Endodermal cell (in vitro differentiated cells): ENCODE data around the gene FTSJ1. TPM values are rescaled to one million over a fixed set of nuclear protein-coding genes. Genes with fewer than 3 reads are reported as not detected.

Source experiments
- DNase-seq: peaks from one replicate; pipeline ENCODE4 v3.0.0-alpha.2; 2017
- H3K27ac ChIP-seq: 2 replicates; pipeline ENCODE4 v1.5.1; 2013; ENCODE audit warnings: mild to moderate bottlenecking, low read depth, low read length, moderate library complexity
- H3K27me3 ChIP-seq: 2 replicates; pipeline ENCODE4 v1.6.1; 2013; ENCODE audit warnings: mild to moderate bottlenecking, low read length, moderate library complexity; ENCODE audit not compliant: insufficient read depth, control insufficient read depth, poor library complexity, severe bottlenecking
- H3K36me3 ChIP-seq: 2 replicates; pipeline ENCODE4 v1.7.0; 2013; ENCODE audit warnings: mild to moderate bottlenecking, low read length, moderate library complexity; ENCODE audit not compliant: control insufficient read depth, insufficient read depth
- H3K4me1 ChIP-seq: one replicate; pipeline ENCODE4 v1.7.0; 2013; ENCODE audit warnings: low read length; ENCODE audit not compliant: control insufficient read depth, insufficient read depth
- H3K4me3 ChIP-seq: 2 replicates; pipeline ENCODE4 v1.5.1; 2013; ENCODE audit warnings: mild to moderate bottlenecking, low read length, moderate library complexity
- H3K9ac ChIP-seq: 2 replicates; pipeline ENCODE4 v1.6.1; 2013; ENCODE audit warnings: mild to moderate bottlenecking, low read length, moderate library complexity; ENCODE audit not compliant: poor library complexity, severe bottlenecking; ENCODE audit errors: extremely low read depth
- H3K9me3 ChIP-seq: 2 replicates; pipeline ENCODE4 v1.6.1; 2013; ENCODE audit warnings: mild to moderate bottlenecking, low read length, moderate library complexity; ENCODE audit not compliant: control insufficient read depth
- H3K27ac Mint-ChIP-seq: 2 replicates; pipeline ENCODE4 v1.8.0; 2020; ENCODE audit warnings: mixed read lengths
- H3K27me3 Mint-ChIP-seq: 2 replicates; pipeline ENCODE4 v1.8.0; 2021; ENCODE audit warnings: mild to moderate bottlenecking, mixed read lengths; ENCODE audit not compliant: insufficient read depth
- H3K36me3 Mint-ChIP-seq: 2 replicates; pipeline ENCODE4 v1.8.0; 2020; ENCODE audit warnings: low read depth, mixed read lengths
- H3K4me1 Mint-ChIP-seq: 2 replicates; pipeline ENCODE4 v1.8.0; 2020; ENCODE audit warnings: mixed read lengths
- H3K4me3 Mint-ChIP-seq: 2 replicates; pipeline ENCODE4 v1.8.0; 2020; ENCODE audit warnings: mild to moderate bottlenecking, moderate library complexity, mixed read lengths
- H3K9me3 Mint-ChIP-seq: 2 replicates; pipeline ENCODE4 v1.8.0; 2020; ENCODE audit warnings: mild to moderate bottlenecking, mixed read lengths
- WGBS, 2 experiments: methylation state at CpG; one replicate each; pipeline versions ENCODE4 v1.1.5 to v1.1.7; 2013; ENCODE audit warnings: missing lambda C conversion rate in 2 of 2, mixed read lengths in 1 of 2; ENCODE audit not compliant: insufficient coverage in 1 of 2, insufficient read length in 1 of 2; 5-methylcytosine and 5-hydroxymethylcytosine counted together
- total RNA-seq, 2 donors: library from RNA; stranded (reverse); fragmentation: NEBNext Ultra II Directional in 1 of 2; extraction: Animal tissue kit (Norgen Biotek cat#: 25700) in 1 of 2; gene quantifications; 2 replicates in 1 of 2; 3 replicates in 1 of 2; pipeline ENCODE4 v1.2.1, GENCODE V29; 2021
- TF ChIP-seq, protein P1 (sequence below): fragments of 200-600 bp; sonication (generic); conservative IDR thresholded peaks from 2 replicates; pipeline ENCODE4 v1.5.0; 2021; ENCODE audit warnings: antibody characterized with exemption, mild to moderate bottlenecking

The FTSJ1 gene
- total RNA-seq, 2 donors from 2014 or later, result 47.3 to 54.3 TPM

DNA sequence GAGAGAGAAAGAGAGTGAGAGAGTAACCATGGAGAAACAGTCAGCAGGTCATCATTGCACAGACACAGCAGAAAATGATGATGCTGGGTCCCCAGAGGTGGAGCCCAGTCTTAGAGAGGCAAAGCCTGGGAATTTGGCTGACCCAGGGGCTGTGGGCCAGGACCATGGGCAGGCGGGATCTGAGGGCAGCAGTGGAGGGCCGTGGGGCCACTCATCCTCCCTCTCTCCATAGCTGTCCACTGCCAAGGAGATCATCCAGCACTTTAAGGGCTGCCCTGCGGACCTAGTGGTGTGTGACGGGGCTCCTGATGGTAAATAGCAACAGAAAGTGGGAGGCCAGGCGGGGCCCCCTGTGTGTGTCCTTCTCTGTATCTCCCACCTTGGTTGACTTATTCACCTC lies 2.8 kb downstream of the FTSJ1 start:
- no peaks in the 10 kb centered on the region for H3K9me3 ChIP-seq
- no peak overlapping the region for H3K27ac ChIP-seq
- no peak for DNase-seq
- Mint-ChIP-seq H3K27me3 (no peaks in the 10 kb centered on the region), H3K4me3 (no peak overlapping the region), H3K9me3 (peaks cover 78% of the 10 kb centered on the region), H3K27ac (no peak overlapping the region), H3K4me1 (peaks cover 12% of the 10 kb centered on the region), H3K36me3 (peaks cover 39% of the 10 kb centered on the region)
- WGBS, 2 experiments, result 90% methylated on average over 5 of the region's 5 CpGs; no CpG with 5 or more reads in 1 of the 2 experiments
- peaks cover 23% of the 10 kb centered on the region for H3K36me3 ChIP-seq
- TF ChIP-seq, protein P1, sequence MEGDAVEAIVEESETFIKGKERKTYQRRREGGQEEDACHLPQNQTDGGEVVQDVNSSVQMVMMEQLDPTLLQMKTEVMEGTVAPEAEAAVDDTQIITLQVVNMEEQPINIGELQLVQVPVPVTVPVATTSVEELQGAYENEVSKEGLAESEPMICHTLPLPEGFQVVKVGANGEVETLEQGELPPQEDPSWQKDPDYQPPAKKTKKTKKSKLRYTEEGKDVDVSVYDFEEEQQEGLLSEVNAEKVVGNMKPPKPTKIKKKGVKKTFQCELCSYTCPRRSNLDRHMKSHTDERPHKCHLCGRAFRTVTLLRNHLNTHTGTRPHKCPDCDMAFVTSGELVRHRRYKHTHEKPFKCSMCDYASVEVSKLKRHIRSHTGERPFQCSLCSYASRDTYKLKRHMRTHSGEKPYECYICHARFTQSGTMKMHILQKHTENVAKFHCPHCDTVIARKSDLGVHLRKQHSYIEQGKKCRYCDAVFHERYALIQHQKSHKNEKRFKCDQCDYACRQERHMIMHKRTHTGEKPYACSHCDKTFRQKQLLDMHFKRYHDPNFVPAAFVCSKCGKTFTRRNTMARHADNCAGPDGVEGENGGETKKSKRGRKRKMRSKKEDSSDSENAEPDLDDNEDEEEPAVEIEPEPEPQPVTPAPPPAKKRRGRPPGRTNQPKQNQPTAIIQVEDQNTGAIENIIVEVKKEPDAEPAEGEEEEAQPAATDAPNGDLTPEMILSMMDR, result no peak
- H3K4me3 ChIP-seq, result no peak overlapping the region
- H3K27me3 ChIP-seq, result no peaks in the 10 kb centered on the region
- peaks cover 2% of the 10 kb centered on the region for H3K4me1 ChIP-seq
- H3K9ac ChIP-seq, result no peak overlapping the region

DNA sequence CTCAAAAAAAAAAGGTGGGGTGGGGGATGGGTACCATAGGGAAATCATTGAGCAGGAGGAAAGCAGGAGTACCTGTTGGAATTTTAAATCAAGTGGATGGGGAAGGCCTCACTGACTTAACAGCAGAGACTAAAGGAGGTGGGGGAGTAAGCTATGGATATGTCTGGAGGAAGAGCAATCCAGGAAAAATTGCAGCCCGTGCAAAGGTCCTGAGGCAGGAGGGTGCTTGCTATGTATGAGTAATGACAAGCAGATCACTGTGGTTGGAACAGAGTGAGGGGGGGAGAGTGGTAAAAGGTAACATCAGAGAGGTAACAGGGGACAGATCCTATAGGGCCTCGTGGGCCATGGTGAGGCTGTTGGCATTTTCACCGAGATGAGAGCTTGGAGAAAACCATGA lies 4.1 kb downstream of the FTSJ1 start:
- 90 to 94% methylated on average over 2 to 3 of the region's 3 CpGs for WGBS, 2 experiments
- Histone ChIP-seq H3K27ac (no peak overlapping the region), H3K9me3 (no peaks in the 10 kb centered on the region), H3K27me3 (no peaks in the 10 kb centered on the region), H3K9ac (no peak overlapping the region), H3K4me3 (no peak overlapping the region), H3K4me1 (no peaks in the 10 kb centered on the region), H3K36me3 (peaks cover 29% of the 10 kb centered on the region)
- Mint-ChIP-seq H3K27me3 (no peaks in the 10 kb centered on the region), H3K4me3 (no peak overlapping the region), H3K4me1 (peaks cover 9% of the 10 kb centered on the region), H3K9me3 (peaks cover 66% of the 10 kb centered on the region), H3K36me3 (peaks cover 39% of the 10 kb centered on the region), H3K27ac (no peak overlapping the region)
- DNase-seq, result no peak
- TF ChIP-seq, protein P1, result no peak

DNA sequence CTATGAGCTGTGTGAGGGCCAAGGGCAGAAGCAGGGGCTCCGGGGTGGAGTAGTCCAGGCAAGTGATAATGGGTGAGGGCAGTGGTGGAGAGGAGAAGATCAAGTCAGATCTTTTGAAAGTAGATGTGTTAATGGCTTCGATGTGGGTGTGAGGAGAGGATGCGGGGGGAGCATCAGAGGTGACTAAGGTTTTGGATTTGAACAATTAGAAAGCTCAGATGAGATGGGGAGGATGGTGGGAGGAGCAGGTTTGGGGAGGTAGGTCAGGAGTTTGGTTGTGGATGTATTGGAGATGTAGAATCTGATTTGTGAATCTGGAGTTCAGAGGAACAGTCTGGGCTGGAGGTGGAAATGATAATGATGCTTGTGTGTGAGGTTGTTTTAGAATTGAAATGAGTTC lies 4.6 kb downstream of the FTSJ1 start:
- no peaks in the 10 kb centered on the region for H3K4me1 ChIP-seq
- H3K4me3 ChIP-seq, result no peak overlapping the region
- H3K36me3 ChIP-seq, result peaks cover 29% of the 10 kb centered on the region
- 96% methylated on average over 3 of the region's 3 CpGs; no CpG with 5 or more reads in 1 of the 2 experiments for WGBS, 2 experiments
- no peaks in the 10 kb centered on the region for H3K27me3 ChIP-seq
- H3K9me3 ChIP-seq, result no peaks in the 10 kb centered on the region
- Mint-ChIP-seq H3K27me3 (no peaks in the 10 kb centered on the region), H3K27ac (no peak overlapping the region), H3K4me3 (no peak overlapping the region), H3K4me1 (peaks cover 9% of the 10 kb centered on the region), H3K36me3 (peaks cover 41% of the 10 kb centered on the region), H3K9me3 (peaks cover 69% of the 10 kb centered on the region)
- H3K9ac ChIP-seq, result no peak overlapping the region
- no peak for DNase-seq
- TF ChIP-seq, protein P1, result no peak
- H3K27ac ChIP-seq, result no peak overlapping the region
